ENCODE measurements around the gene PDIA3. TPM values are rescaled to one million over a fixed set of nuclear protein-coding genes. Genes with fewer than 3 reads are reported as not detected.

The PDIA3 gene
- polyA plus RNA-seq = 153 and 226 TPM in 2 replicates

DNA sequence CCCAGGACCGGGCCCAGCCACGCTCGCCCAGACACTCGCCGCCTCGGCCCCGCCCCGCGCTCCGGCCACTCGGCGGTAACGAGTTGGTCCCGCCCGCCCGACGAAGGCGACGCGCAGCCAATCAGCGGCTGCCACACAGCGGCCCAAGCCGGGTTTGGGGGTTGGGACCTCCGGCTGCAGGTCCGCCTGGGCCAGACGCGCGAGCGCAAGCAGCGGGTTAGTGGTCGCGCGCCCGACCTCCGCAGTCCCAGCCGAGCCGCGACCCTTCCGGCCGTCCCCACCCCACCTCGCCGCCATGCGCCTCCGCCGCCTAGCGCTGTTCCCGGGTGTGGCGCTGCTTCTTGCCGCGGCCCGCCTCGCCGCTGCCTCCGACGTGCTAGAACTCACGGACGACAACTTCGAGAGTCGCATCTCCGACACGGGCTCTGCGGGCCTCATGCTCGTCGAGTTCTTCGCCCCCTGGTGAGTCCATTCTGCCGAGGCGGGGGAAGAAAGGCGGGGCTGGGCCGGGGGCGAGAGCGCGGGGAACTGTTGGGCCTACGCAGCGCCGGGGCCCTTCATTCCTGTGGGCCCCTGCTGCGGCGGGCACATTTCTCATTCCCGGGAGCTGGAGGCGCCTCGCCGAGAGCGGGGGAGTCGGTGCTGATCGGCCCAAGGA lies at the start of gene PDIA3:
Gene PDIA3, plus strand, starts transcription at position 194 of the 658 bp plus-strand sequence. Its CDS starts 102 bp downstream, at position 296.

DNA sequence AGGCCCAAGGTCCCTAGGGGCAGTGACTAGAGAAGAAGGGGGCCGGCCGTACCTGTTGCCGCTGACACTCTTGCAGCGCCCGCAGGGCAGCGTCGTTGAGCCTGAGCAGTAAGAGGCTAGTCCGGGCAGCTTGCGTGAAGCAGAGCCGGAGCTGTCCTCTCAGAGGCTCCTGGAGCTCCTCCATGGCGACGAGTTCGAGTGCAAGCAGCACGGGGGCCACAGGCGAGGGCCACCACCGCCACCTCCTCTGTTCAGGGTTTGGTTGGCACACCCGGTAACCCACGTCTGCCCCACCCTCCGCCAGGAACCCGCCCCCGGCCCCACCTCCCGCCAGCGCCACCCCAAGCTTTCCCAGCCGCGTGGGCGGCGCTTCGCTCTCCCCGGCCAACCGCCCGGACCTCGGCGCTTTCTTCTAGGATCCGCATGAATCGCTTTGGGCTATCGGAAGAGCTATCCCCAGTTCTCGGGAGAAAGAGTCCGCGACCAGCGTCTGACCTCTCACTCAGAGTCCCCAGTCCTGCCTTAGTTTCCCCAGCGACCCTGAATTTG lies 30.6 kb downstream of the PDIA3 start, which contains the start of gene ELL3:
Gene ELL3, minus strand, starts transcription at position 249 of the 549 bp plus-strand sequence. Its CDS starts 65 bp downstream, at position 184.

DNA sequence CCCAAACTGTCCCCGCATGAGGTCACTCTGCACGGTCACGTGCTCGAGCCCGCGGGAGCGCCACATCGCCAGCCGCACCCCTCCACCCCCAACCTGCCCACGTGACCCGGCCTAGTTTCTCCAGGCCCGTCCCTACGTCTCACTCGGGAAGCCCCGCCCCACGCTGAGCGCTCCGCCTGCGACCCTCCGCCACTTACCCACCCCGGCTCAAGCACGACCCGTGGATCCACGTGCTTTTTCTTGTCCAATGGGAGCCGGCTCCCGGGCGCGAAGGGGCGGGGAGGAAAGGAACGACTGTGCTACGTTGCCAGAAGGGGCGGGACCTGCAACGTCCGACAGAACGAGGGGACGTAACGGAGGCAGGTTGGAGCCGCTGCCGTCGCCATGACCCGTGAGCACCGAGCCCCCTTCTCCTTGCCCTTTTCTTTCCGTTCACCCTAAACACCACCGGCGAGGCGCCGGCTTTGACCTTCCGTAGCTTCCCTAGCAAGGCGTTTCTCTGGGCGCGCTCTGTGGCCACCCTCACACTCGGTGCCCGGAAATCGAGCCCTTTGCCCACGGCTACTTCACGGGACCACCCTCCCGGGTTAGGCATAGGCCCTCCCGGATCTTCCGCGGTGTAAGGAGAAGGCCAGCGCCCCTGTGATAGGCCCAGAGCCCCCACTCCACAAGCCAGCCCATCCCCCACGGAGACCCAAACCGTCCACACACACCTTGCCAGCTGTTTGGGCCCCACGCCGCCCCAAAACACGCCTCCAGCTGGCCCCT lies 45.9 kb downstream of the PDIA3 start, which contains the start of gene SERF2:
Gene SERF2, plus strand, starts transcription at position 328 of the 768 bp plus-strand sequence. Its CDS starts 57 bp downstream, at position 385.

DNA sequence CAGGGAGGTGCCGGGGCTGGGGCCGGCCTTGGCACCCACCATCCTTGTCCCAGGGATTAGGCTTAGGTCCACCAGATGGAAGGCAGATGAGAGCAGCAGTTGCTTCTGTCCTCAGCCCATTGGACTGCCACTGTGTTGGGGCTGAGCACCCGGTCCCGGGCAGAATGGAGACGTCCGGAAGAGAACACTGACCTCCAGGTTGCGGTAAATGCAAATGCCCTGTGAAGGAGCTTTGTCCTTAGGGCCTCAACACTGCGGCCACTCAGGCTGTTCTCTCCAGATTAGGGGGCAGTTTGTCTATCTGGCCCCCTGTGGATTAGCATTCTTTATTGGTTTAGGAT lies 53.7 kb downstream of the PDIA3 start, which contains the start of gene SERINC4:
Gene SERINC4, minus strand, starts transcription at position 276 of the 341 bp plus-strand sequence. Its CDS starts 234 bp downstream, at position 42.

GRCh38 chr15:43800286-43801141 lies 54.3 kb downstream of the PDIA3 start, which contains the start of gene HYPK:
HYPK (plus strand) TSS chr15:43800599; CDS start chr15:43800623, 24 bp downstream.

Other genes starting within 250 kb of the PDIA3 start
- 27.2 and 34.5 TPM in 2 replicates for gene MAP1A, start 228.8 kb upstream of the PDIA3 start, polyA plus RNA-seq
- gene PPIP5K1, start 156.2 kb upstream of the PDIA3 start, polyA plus RNA-seq = 6.4 and 6.9 TPM in 2 replicates
- gene CKMT1B, start 152.4 kb upstream of the PDIA3 start, polyA plus RNA-seq = 73.4 and 92.8 TPM in 2 replicates
- gene STRC, start 127.6 kb upstream of the PDIA3 start, polyA plus RNA-seq = 0.69 and 1.5 TPM in 2 replicates
- gene CATSPER2, start 97.6 kb upstream of the PDIA3 start, polyA plus RNA-seq = 8.9 and 13.0 TPM in 2 replicates
- 53.6 and 81.7 TPM in 2 replicates for gene CKMT1A, start 52.6 kb upstream of the PDIA3 start, polyA plus RNA-seq
- not detected in 2 replicates for gene ELL3, start 30.5 kb downstream of the PDIA3 start, polyA plus RNA-seq
- 1,942 and 2,090 TPM in 2 replicates for gene SERF2, start 45.9 kb downstream of the PDIA3 start, polyA plus RNA-seq
- not detected in 2 replicates for gene SERINC4, start 53.8 kb downstream of the PDIA3 start, polyA plus RNA-seq
- 13.9 and 21.5 TPM in 2 replicates for gene HYPK, start 54.2 kb downstream of the PDIA3 start, polyA plus RNA-seq
- 18.5 and 20.9 TPM in 2 replicates for gene MFAP1, start 78.3 kb downstream of the PDIA3 start, polyA plus RNA-seq
- 0.15 TPM in 1 of 2 replicates, not detected in the other for gene WDR76, start 80.6 kb downstream of the PDIA3 start, polyA plus RNA-seq

Measured in Purkinje cell (primary cell).